NCI-H187 (cell line): ENCODE results near the gene SLC10A6.
A peak's percentile ranks its signal among the peaks of the same experiment; 100 is the strongest.

Experiments
- DNase-seq, 2 experiments: peaks; one replicate each; lab custom pipeline; 2025; lab: John Stamatoyannopoulos, UW

The SLC10A6 gene

DNA sequence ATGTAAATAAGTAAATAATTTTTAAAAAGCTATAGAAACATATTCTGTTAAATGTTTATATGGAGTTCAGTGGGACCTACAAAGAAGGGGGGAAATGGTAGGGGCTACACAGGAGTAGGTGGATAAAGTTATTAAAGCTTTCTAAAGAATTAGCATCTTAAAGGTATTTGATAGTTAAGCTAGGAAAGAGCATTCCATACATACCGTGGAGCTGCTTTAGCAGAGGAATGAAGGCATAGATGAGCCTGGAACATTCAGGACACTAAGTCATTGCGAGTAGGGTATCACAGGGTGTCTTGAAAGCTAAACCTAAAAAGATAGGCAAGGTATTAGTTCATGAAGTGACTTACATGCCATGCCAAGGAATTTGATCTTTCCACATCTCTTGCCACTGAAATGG is 60.4 kb downstream of the SLC10A6 start:
- no peak for DNase-seq

DNA sequence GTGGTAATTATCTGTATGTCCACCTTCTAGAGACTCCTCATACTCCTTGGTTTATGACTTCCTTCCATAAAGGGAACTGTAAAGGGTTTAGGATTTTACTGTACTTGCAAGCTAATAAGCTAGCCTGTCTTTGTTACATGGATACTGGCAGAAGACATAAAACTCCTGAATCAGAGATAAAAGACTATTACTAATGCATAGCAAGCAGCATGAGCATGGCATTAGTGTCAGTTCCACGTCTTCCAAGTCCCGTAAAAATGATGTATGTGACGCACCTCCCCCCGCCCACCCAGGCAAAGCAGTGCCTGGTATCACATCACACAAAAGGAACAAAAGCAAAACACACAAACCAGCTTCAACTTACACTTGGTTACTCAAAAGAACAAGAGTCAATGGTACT is 71.0 kb downstream of the SLC10A6 start:
- peak; percentile 15 to 26 for DNase-seq

DNA sequence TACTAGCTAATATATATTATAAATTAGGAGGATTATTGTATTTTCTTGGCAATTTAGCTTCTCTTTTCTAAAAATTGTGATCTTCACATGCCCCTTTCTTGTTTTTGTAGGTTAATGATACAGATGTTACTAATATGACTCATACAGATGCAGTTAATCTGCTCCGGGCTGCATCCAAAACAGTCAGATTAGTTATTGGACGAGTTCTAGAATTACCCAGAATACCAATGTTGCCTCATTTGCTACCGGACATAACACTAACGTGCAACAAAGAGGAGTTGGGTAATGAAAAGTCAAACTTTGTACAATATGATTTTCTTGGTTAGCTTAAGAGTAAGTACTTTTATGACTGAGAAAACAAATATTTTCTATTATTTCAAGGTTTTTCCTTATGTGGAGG is 74.1 kb downstream of the SLC10A6 start:
- DNase-seq: no peak
